ENCODE measurements around the gene KDSR.
"Not testable (repeated sequence)": the region's sequence is repeated elsewhere in the genome, so short reads cannot be mapped to it uniquely, and the experiment has no call there.

KDSR gene

DNA sequence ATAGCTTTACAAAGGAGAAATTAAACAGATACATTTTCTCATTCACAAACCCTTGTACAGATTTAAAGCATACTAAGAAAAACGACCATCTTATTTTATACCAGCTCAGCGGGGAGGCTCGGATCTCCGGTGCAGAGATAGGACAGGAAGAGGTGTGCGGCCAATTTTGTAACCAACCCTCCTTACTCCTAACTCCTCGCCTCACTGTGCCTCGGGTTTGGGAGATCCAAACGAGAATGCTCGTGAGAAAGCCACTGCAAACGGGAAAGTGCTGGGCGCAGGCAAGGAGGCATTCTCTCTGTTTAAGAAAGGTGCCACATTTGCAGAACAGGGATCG, 1.2 kb downstream of the KDSR start:
- DNase-seq (ENCODE audit: low read depth in 3 of 3): peak in 1 of 3 donors; percentile 8

DNA sequence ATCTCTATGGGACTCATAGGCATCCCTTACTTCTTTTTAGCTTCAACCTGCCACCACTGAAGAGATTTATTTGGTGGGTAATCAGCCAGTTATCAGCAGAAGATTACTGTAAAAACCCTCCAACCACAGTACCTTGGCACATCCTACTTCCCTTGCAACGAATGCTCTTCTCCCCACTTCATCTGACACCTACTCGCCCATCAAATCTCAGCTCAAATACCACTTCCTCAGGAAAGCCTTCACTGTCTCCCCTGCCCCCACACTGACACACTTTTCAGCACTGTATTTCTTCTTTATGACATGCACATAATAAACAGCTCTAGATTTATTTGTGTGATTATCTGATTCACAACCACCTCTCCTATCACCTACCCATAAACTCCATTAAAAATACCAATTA, 3.1 kb downstream of the KDSR start:
- no peak for DNase-seq (ENCODE audit: low read depth in 3 of 3)

DNA sequence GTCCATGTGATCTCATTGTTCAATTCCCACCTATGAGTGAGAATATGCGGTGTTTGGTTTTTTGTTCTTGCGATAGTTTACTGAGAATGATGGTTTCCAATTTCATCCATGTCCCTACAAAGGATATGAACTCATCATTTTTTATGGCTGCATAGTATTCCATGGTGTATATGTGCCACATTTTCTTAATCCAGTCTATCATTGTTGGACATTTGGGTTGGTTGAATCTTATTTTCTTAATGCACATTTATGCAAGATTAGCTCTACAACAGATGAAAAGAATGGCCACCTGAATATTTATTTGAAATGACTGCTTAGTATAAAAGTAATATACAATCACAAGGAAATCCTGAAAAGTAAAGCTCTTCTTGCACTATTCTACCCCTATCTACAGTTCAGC, 3.6 kb downstream of the KDSR start:
- not testable (repeated sequence) for DNase-seq (ENCODE audit: low read depth in 3 of 3)

DNA sequence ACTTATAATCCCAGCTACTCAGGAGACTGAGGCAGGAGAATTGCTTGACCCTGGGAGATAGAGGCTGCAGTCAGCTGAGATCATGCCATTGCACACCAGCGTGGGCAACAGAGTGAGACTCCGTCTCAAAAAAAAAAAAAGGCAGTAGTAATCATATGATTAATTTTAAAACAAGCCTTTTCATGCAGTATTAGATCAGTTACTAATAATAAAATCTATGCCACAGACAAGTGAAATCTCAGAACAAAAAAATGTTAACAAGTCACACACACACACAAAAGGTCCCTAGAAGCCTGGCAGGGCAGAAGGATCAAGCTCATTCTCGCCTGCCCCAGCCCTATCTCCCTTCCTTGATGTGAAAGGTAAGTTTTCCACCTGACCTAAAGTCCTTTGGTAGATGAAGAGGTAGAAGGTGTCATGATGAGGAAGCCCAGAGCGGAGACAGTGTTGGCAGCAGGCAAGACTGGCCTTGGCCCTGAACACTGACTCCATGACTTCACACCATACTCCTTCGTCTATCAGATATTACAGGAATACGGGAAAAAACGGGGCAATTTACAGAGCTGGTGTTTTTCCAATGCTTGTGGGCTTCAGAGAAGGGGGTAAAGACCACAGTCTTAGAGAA, 10.6 kb downstream of the KDSR start:
- no peak for DNase-seq (ENCODE audit: low read depth in 3 of 3)

DNA sequence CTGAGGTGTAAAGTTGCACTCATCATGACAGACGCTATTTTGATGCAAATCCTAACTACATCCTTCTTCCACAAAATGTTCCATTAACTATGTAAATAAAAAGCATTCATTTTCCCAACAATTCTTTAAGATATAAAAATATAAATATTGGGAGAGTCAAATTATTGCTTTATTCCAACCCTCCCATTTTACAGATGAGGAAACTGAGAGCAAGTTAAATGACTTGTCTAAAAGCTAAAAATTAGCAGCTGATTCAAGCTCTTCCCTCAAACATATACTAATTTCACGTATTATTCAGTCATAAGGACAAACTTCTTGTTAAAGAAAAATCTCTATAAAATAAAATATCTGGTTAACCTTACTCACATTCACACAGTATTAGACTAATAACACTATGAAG, 16.8 kb downstream of the KDSR start:
- DNase-seq (ENCODE audit: low read depth in 3 of 3): no peak

DNA sequence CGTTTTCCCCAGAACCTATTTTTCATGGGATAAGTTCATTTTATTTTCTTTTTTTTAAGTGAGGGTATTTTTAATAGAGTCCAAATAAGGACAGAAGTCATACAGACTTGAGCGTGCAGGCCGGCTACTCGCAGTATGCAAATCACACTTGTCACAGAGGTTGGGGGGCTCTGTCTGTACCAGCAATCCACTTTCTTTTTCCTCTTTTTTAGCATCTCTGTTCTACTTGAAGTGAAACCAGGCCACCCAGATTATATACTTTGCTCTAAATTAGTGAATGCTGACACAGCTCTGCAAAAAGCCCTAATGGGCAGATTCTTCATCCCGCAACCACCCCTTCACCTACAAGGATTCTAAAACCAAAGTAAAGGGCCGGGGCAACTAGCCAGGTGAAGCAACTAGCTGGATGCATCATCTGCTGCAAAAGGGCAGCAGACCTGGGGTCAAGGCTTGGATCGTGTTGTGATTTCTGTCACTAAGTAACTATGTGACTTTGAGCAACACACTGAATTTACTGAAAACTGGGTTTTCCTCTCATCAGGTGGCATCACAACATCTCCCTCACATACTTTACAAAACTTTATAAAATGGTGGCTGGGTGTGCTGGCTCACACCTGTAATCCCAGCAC, 18.4 kb downstream of the KDSR start:
- no peak for DNase-seq (ENCODE audit: low read depth in 3 of 3)

DNA sequence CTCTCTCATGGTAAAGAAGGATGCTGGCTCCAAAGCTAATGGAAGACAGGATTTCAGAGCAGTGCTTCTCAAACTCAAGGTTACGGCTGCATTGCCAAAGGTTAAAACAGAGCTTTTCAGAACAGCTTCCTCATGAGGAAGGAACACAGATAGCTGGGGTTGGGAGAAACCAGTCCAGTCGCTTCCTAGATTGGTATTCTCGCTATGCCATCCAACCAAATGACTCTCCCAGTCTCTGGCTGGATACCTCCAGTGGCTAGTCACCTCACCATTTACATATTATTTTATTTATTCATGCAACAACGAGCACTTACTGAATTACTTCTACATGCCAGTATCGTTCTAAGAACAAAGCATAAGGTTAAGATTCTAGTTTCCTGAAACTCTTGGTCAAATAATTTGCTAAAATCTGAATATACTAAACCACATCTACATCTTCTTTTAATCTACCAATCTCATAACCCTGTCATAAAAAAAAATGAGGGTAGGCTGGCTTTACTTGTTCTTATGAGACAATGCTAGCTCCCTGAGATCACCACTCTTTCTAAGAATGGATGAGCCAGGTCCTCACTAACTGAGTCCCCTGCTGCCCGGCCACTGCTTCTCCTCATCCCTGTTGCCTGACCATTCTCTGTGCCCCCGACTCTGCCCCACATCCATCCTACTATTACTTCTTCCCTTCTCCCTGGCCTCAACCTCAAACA, 20.4 kb downstream of the KDSR start:
- DNase-seq (ENCODE audit: low read depth in 3 of 3): no peak

DNA sequence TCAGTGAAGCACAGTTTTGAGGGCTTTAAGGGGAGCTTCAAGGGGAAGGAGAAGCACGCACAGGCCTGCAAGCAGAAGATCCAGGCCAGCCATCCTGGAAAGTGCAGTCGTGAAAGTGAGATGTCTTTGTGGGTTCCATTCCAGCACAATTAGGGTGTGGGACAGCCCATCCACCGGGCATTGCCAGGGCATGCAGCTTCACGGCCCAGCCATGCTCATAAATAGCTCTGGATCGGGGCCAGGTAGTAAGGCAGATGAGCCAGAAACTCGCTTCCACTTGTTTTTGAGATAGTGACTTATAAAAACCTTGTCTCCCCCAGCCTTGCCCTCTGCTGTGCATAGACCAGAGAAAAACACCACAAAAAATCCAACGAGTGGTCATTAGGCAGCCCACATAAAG, 21.0 kb downstream of the KDSR start:
- no peak for DNase-seq (ENCODE audit: low read depth in 3 of 3)

DNA sequence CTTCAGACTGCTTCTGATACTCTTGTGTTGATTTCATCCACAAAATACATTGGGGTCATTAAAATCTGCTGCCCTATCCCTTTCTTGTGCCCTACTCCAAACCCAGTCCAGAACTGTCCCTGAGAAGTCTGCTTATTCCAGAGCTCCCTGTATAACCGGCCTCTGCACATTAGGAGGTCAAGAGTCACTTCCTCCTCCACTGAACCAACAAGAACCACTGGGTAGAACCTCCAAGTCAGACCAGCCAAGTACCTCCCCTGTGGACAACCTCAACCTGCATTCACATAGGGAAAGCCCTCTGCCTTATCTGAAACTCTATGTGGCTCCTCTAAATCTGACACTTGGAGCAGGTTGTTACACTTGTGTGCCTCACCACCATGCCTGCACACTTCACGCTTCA, 22.1 kb downstream of the KDSR start:
- no peak for DNase-seq (ENCODE audit: low read depth in 3 of 3)

DNA sequence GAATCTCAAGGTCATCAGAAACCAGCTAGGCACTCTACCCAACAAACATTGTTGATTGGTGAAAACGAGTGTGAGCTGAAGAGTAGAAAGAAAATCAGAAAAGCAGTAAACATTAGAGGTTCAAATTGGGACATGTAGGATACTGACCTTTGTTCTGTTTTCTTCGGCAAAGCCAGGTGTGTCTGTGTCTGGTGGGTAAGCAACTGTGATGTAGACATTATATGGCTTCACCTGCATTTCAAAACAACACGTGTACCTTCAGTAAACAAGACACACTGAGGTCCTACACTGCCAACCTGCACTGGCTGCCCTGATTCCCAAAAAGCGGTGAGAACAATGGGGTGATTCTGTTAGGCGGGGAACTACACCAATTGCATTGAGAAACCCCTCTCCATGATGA, 22.7 kb downstream of the KDSR start:
- no peak for DNase-seq (ENCODE audit: low read depth in 3 of 3)

DNA sequence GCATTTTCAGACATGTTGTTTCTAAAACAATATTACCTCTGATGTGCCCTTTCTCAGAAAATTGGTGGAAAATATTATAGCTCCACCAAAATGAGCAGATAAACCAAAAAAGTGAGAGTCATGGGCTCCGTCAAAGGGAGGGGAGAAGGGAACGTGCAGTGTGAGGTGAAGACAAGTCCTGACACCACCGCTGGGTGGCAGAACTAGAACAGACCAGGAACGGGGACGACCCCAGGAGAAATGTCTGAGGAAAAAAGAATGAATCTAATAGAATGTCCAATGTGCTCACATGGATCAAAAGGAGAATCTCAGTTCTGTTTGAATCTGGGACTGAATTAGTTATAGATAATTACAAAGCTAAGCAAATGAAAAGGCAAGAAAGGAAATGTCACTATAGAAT, 24.8 kb downstream of the KDSR start:
- DNase-seq (ENCODE audit: low read depth in 3 of 3): no peak

DNA sequence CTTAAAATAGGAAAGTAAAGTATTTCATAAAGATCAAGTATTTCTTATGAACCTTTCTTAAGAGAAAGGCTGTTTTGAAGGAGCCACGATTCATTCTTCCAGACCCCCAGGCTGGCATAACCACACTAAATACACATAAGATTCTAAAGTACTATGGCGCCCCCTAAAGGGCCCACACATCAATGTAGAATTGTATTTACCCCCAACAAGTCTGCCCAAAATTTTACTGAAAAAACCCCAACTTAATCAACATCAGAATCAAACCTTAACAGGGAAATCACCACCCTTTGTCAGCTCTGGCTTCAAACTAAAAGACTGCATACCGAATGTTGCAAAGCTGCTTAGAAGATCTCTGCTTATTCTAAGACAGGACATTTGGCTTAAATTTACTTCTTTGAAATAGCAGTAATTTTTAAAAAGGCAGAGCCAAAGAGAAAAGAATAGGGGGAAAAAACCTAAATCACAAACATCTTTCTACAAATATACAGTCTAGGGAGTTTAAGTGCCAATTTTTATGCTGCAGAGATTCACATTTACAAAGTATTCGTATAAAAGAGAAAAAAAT, 27.0 kb downstream of the KDSR start:
- DNase-seq (ENCODE audit: low read depth in 3 of 3): peak in 1 of 3 donors; percentile 28

DNA sequence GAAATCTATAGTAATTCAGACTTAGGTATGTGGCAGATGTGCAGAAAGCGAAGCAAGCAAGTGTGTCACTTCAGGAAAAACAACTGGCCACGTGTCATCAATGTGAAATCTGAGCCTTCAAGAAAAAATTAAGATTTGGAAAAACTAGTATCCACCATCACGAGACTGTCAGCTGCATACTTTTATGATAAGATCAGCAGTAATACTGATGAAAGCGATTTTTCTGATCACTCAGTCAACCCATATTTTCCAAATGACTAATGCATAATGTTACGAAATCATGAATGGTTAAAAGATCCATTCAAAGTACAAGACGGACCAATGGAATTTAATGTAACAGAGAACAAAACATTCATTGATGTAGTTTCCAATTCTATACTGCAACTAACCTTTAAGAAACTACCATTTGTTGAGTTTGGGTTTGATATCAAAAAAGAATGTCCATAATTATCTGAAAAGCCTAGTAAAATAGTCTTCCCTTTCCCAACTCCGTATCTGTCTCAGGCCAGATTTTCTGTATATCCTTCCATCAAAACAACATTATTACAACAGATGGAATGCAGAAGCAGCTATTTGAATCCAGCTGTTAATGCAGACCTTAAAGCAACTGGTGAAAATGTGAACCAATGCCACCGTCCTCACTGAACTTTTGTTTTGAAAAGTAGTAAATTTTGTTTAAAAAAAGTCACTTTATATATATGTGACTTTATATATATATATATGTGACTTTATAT, 30.5 kb downstream of the KDSR start:
- no peak for DNase-seq (ENCODE audit: low read depth in 3 of 3)

DNA sequence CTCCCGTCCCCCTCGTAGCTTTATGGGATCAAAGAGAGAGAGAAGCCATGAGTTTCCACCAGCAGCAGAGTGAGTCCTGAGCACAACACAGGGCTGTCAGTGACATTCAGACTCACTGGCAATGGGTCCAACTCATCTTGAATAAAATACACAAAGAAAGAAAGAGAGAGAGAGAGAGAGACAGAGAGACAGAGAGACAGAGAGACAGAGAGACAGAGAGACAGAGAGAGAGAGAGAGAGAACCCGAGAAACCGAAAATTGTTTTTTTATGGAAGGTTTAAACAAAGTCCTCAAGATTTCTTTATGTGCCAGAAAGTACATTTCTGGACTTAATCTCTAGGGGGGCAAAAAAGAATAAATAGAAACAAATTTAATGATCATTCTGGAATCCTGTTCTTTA, 35.9 kb downstream of the KDSR start:
- DNase-seq (ENCODE audit: low read depth in 3 of 3): no peak

DNA sequence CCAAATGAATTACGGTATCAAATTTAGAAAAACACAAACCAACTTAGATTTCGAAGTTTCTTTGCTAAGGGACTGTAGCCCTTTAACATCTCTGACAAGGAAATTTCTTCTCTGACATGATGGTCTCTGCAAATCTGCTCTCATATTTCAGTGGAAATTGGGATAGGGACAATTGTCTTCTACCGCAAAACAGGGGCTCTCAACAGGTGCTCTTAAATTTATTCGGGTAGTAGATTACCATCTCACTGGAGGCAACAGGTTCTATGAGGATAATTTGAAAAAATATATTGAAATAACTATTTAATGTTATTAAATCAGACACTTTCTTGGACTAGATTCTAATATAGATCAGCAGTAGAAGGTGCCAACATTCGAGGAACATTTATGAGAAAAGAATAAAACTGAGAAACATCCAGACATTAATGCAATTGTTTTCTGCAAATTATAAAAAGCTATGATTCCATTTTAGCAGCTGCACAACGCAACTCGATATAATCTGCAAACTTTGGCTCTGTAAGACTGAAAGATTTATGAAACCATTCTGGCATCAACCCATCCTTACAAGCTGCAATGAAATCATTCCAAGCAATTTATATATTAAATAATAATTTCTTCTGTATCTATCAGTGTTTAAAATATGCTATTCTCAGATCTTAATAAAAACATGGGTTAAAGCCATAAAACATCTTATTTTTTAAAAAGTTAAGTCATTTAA, 37.4 kb downstream of the KDSR start:
- DNase-seq (ENCODE audit: low read depth in 3 of 3): no peak

DNA sequence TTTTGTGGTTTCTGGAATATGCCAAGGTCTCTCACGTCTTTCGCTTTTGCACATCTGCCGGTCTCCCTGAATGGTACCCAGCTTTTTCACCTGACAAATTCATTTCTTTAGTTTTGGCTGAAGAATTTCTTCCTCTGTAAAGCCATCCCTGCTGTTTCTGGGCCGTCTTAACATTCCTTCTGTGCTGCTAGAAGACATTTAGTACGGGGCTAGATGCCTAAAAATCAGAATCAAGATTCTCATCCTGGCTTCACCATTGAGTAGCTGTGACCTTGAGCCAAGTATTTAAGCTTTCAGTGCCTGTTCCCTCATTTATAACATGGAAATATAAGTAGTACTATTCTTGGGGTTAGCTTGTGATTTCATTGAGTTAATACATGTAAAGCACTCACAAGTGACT, 41.0 kb downstream of the KDSR start:
- no peak for DNase-seq (ENCODE audit: low read depth in 3 of 3)

DNA sequence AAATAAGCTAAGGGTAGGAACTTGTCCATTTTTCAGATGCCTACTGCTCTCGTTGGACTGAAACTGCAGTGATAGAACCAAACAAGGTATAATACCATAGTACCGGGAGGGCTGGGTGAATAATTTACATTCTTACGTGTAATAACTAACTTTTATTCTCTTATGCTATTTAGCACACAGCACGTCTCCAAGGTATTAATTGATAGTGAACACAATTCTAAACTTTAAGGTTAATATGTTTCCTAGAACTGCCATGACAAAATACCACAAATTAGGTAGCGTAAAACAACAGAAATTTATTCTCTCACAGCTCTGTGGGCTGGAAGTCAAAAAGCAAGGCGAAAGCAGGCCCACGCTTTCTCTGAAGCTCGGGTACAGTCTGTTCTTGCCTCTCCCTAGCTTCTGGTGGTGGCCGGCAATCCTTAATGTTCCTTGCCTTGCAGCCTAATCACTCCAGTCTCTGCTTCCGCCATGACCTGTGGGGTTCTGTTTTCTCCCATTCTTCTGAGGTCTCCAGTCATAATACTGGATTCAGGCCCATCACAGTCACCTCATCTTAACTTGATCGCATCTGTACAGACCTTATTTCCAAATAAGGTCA, 41.8 kb downstream of the KDSR start:
- no peak for DNase-seq (ENCODE audit: low read depth in 3 of 3)

DNA sequence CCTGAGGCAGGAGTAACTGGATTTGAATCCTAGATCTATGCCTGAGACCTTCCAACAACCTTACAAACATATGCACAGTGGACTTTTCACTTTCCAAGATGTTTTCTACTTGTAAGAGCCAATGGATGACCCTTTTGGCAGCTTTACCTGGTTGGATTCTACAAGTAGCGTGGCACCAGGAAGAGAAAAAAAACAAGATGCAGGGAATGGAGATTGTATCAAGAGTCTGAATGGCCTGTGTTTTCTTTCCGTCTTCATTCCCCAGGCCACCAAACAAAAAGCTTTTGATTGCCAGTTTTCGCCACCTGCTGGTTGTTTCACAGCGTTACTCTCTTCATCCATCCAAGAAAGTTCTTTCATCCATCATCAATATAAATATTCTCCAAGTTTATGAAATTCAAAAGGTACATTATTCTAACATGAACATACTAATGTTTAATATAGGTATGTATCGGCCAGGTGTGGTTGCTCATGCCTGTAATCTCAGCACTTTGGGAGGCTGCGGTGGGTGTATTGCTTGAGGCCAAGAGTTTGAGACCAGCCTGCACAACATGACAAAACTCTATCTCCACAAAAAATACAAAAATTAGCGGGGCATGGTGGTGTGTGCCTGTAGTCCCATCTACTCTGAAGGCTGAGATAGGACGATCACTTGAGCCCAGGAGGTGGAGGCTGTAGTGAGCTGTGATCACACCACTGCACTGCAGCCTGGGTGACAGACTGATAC, 43.9 kb downstream of the KDSR start:
- DNase-seq (ENCODE audit: low read depth in 3 of 3): peak in 2 of 3 donors; percentile 26 to 27

DNA sequence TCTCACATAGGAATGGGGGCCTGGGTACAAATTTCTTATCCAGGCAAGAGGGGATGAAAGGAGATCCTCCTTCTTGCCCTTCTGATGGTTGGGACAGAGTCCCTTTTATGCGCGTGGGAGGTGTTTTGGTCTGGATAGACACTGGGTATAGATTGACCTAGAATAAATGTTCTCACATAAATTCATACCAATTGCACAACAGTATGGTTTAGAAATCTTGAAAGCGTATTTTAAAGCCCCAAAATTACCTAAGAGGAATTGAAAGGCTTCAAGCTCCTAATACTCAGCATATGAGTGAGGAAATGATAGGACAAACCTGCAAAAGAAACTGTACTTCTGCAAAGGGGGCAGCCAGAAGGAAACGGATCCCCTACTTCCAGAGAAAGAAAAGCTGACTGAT, 44.8 kb downstream of the KDSR start:
- DNase-seq (ENCODE audit: low read depth in 3 of 3): no peak

DNA sequence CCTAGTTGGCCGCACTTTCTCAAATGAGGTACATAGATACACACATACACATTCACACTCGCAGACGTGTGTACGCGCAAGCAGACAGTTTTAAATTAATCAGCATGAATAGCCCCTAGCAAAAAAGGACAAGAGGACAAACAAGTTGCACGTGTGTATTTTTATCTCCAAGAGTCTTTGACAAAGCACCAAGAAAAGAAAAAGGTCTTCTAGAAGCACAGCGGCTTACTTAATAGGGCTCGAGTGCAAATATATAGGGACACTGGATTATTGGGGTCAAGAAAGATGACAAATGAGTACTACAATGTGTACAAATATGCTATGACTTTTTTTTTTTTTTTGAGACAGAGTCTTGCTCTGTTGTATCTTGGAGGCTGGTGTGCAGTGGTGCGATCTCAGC, 45.7 kb downstream of the KDSR start:
- no peak for DNase-seq (ENCODE audit: low read depth in 3 of 3)

DNA sequence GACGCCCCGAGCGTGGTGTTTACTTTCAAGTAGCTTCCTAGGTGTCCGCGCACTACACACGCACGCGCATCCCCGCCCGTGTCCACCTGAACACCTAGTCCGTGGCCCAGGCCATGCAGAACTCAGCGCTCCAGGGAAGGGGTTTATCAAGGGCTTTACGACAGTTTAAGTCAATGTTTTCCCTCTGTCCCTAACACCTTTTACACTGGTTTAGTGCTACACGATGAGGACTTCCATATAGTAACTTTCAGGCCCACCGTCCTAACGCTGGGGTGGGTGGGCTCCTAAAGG, 46.1 kb downstream of the KDSR start:
- peak in 1 of 3 donors; percentile 30 for DNase-seq (ENCODE audit: low read depth in 3 of 3)
